HG03064 (cell line): Measurements from ENCODE around the gene SYT1.
A peak's percentile ranks its signal among the peaks of the same experiment; 100 is the strongest.
"Not testable (repeated sequence)": the region's sequence is repeated elsewhere in the genome, so short reads cannot be mapped to it uniquely, and the experiment has no call there.

ENCODE experiments used
- ATAC-seq: cut with Tn5 transposase; IDR thresholded peaks from one replicate; pipeline ENCODE4 v1.9.1; 2021; ENCODE audit warnings: low read depth; ENCODE audit not compliant: unreplicated experiment

Gene SYT1

DNA sequence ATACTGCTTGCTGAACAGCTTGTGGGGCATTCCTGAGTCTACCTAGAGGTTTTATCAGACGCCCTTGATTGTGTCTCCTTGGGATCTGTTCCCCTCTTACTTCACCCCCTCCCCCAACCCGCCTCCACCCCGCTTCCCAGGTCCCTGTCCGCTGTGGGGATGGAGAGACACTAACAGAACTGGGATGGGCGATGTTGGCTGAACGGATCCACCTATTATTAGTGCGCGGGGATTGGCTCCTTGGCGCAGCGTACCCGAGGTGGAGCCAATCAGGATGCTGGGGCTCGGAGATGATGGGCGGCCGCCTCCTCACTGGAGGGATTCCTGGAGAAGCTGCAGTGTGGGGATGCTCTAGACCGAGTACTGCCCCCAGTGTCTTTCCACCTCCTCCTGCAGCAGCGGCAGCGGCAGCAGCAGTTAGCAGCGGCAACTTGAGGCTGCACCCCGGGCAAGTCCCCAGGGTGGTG is at the start of gene SYT1:
TSS of gene SYT1 (plus strand) at position 372 of the 467 bp plus-strand sequence.
- ATAC-seq, result peak; percentile 15

DNA sequence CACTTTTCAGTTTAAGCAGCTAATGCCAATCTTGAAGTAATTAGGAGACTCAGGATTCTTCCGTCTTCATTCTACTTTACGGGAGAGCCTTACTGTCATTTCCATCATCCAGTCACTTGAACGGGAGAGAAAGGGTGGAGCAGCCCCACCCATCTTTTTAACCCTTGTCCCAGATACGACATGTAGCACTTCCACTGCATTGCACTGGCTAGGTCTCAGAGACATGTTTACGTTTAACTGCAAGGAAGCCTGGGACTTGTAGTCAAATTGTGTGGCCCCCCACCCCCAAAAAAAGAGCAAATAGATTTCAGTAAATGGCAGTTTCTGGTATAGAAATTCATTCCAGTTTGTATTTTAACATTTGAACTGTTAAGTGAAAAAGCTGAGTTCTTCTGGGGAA is 46.1 kb upstream of the SYT1 start:
- ATAC-seq, result no peak

- no peak for ATAC-seq
Measured at GRCh38 chr12:78820946-78821345, 43.6 kb upstream of the SYT1 start.

- ATAC-seq, result no peak
Measured at GRCh38 chr12:78824918-78825317, 39.7 kb upstream of the SYT1 start.

GRCh38 chr12:78829690-78830089 is 34.9 kb upstream of the SYT1 start:
- ATAC-seq, result no peak

DNA sequence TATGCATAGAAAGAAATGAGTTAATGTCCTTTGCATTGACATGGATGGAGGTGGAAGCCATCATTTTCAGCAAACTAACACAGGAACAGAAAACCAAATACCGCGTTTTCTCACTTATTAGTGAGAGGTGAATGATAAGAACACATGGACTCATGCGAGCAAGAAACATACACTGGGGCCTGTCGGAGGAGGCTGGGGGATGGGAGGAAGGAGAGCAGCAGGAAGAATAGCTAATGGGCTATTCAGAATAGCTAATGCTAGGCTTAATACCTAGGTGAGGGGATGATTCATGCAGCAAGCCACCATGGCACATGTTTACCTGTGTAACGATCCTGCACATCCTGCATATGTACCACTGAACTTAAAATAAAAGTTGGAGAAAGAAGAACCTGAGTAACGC is 29.1 kb upstream of the SYT1 start:
- no peak for ATAC-seq

- ATAC-seq, result not testable (repeated sequence)
Measured at GRCh38 chr12:78840518-78841019, 24.0 kb upstream of the SYT1 start.

- ATAC-seq, result no peak
Measured at GRCh38 chr12:78853231-78853630, 11.3 kb upstream of the SYT1 start.

DNA sequence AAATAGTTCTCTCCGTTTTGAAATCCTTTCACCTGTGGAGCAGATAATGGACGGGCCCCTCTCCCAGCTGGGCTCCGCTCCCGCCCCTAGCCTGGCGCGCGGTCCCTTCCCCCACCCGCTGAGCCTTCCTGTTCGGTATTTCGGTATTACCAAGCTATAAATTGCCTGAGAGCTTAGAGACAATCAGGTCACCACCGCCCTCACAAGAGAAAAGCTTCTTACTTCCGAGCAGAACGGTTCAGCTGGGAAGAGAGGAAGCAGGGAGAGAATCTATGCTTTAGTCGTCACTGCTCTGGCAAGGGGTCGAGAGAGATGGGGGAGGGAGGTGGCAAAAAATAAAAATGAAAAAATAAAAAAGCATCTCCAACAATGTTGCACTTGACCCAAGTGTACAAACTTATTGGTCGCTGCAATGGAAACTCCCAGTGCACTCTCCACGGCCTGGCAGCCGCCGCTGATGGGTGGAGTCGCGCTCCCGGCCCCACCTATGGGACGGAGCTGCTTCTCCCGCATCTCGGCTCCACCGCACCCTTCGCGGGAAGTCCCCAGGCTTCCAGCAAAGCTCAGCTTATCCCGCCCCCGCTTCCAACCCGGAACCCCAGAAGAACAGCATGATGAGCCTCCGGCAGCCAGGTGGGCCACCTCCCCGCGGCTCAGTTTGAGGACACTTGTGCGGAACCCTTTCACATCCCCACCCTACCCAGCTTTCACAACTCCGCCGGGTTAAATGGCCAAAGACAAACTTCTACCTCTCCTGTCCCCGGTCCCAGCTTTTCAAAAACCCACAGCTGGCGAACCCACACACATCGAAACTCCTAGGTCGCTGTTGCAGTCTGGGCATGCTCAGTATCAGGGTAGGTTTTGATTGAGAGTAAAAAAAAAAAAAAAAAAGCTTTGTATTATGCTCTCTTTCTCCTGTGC is 832 bp upstream of the SYT1 start:
- peak; percentile 64 for ATAC-seq

- peak; percentile 19 for ATAC-seq
Measured at GRCh38 chr12:78864870-78865463, 393 bp downstream of the SYT1 start.

- ATAC-seq, result no peak
Measured at GRCh38 chr12:78865516-78865915, 942 bp downstream of the SYT1 start.

DNA sequence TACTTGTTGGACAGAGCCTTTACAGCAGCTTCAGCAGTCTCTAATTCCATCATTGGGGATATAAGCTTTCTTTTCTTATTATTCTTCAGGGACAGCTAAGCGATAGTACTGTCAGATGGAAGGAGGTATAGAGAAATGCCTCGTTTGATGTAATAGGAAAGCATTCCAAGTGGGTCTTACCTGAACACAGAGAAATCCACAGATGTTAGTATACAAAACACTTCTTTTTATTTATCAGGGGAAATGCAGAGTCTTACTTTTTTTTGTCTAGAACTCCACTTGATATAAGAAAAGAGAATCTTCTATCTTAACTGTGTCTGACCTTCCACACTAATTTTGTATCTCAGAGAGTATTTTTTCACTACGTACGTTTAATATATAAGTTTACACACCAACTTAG is 1.9 kb downstream of the SYT1 start:
- no peak for ATAC-seq

DNA sequence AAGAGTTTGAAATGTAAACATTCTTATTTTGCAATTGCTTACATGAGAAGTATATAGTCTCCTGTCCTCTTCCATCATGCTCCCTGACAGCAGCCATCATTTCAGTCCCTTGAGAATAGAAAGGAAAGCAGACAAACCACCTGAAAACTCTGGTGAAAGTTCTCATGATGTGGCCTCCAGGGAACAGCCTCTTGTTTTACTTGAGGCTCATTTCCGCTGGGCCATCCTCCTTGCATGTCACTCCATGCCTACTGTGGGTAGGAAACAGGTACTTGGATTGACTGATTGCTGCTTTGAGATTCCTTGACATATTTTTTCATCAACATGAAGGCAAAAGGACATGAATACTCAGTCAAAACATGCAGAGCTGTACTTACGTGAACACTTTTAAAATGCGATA is 6.0 kb downstream of the SYT1 start:
- no peak for ATAC-seq

DNA sequence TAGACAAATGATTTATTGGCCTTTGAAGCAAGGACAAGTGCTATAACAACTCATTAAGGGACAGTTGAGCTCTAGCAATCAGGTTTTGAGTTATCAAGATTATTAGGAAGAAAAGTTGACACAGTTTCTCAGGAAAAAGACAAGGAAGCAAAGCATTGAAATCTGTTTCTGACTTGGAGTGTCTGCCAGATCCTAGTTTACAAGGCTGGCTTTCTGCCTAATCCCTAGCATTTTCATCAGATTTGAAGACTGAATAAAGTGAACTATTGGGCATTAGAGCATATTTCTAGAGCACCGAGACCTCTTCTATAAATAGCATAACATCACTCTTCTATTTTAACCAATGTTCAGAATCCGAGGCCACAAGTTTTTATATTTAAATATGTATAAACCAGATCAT is 7.0 kb downstream of the SYT1 start:
- ATAC-seq, result no peak

- ATAC-seq, result no peak
Measured at GRCh38 chr12:78878459-78878858, 13.9 kb downstream of the SYT1 start.

GRCh38 chr12:78878866-78879265 is 14.3 kb downstream of the SYT1 start:
- no peak for ATAC-seq

GRCh38 chr12:78880078-78880477 is 15.5 kb downstream of the SYT1 start:
- ATAC-seq, result no peak

DNA sequence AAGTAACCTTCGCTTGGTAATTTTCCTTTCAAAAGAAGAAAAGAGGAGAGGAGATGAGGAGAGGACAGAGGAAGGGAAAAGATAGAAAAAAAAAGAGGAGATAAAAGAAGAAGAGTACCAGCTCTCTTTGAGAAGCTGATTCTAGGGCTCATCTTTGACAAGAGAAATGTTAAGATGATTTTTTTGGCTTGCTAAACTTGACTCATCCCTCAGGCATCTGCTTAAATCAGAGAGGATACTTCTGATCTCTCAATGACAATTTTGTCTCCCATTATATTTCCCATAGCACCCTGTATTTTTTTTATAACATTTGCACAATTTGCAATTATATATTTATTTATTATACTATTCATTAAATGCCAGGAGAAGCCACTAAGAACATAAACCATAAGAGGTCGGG is 17.1 kb downstream of the SYT1 start:
- ATAC-seq, result no peak

- no peak for ATAC-seq
Measured at GRCh38 chr12:78885466-78885865, 20.9 kb downstream of the SYT1 start.

GRCh38 chr12:78886719-78887407 is 22.3 kb downstream of the SYT1 start:
- ATAC-seq, result no peak

- ATAC-seq, result no peak
Measured at GRCh38 chr12:78887444-78887843, 22.9 kb downstream of the SYT1 start.
